ENCODE data around the gene MCCC2. TPM values are rescaled to one million over a fixed set of nuclear protein-coding genes. Genes with fewer than 3 reads are reported as not detected.

Gene MCCC2
- total and polyA plus RNA-seq, 10 of the 15 experiments (the other 5 are each of a cell fraction or from before 2014, with no cell fraction given): 22.2 to 106 (median 77.7) TPM

DNA sequence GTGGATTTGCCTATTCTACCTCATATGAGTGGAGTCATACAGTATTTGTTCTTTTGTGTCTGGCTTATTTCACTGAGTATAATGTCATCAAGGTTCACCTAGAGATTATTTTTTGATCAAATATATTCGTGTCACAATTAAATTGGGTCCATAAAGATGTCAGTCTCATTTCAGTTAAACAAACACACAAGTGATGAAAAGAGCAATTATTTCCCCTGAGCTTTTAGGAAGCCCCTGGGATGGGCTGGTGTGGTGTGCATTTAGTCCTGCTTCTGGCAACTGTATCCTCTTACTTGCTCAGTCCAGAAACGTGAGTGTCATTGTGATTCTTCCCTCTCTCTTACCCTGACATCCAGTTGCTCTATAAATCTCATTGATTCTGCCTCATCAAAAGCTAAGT, 79.2 kb downstream of the MCCC2 start (continued):
- no peak for TF ChIP-seq MEF2B (IDR thresholded peaks at IDR 0.05; ENCODE audit: partially characterized antibody, poor library complexity, severe bottlenecking)

DNA sequence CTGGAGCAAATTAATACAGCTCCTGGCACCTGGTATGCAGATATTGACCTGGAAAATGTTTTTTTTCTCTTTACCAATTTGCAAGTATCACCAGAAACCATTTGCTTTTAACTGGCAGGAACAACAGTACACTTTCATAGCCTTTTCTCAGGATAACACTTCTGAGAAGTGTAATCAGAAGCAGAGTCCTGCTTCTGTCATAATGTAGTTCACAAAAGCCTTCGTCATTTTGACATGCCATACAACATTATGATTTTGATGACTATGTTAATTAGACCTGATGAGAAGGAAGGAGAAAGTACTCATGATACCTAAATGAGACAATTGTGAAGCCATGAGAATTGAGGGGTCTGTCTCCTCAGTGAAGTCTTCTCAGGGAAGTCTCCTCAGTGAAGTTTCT, 90.8 kb downstream of the MCCC2 start:
- Histone ChIP-seq H3K4me2 (ENCODE audit: control insufficient read depth, insufficient read depth) (no peak overlapping the region), H4K20me1 (ENCODE audit: control insufficient read depth, insufficient read depth) (no peaks in the 10 kb centered on the region), H3K9me3 (replicated peaks; ENCODE audit: control insufficient read depth, insufficient read depth, low read length) (no peaks in the 10 kb centered on the region), H3K27ac (ENCODE audit: control insufficient read depth, insufficient read depth) (no peak overlapping the region), H3K9ac (ENCODE audit: control insufficient read depth, insufficient read depth, low read length) (no peak overlapping the region), H3K36me3 (ENCODE audit: control insufficient read depth in 2 of 2, insufficient read depth in 2 of 2, low read length in 1 of 2) (no peaks in the 10 kb centered on the region), H3K79me2 (ENCODE audit: control insufficient read depth, insufficient read depth, low read length) (no peaks in the 10 kb centered on the region), H2AFZ (ENCODE audit: control insufficient read depth, low read depth, low read length) (no peak overlapping the region), H3K27me3 (replicated peaks in 1 of 2; ENCODE audit: control insufficient read depth in 2 of 2, insufficient read depth in 2 of 2, low read length in 1 of 2) (peaks cover 0 to 4% of the 10 kb centered on the region in 2 experiments; a peak in 1 of 4 replicates), H3K4me3 (no peak overlapping the region), H3K4me1 (ENCODE audit: control insufficient read depth, insufficient read depth, low read length) (no peaks in the 10 kb centered on the region)
- no peak for TF ChIP-seq NBN (IDR thresholded peaks at IDR 0.05)
- no peak for TF ChIP-seq POLR2AphosphoS2 (IDR thresholded peaks at IDR 0.05; ENCODE audit: low read depth, low read length)
- no peak for TF ChIP-seq SUPT20H (IDR thresholded peaks at IDR 0.05; ENCODE audit: borderline replicate concordance, control insufficient read depth, low read depth, low read length)
- TF ChIP-seq, protein P1, sequence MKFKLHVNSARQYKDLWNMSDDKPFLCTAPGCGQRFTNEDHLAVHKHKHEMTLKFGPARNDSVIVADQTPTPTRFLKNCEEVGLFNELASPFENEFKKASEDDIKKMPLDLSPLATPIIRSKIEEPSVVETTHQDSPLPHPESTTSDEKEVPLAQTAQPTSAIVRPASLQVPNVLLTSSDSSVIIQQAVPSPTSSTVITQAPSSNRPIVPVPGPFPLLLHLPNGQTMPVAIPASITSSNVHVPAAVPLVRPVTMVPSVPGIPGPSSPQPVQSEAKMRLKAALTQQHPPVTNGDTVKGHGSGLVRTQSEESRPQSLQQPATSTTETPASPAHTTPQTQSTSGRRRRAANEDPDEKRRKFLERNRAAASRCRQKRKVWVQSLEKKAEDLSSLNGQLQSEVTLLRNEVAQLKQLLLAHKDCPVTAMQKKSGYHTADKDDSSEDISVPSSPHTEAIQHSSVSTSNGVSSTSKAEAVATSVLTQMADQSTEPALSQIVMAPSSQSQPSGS (IDR thresholded peaks at IDR 0.05; ENCODE audit: low read length): no peak
- intact Hi-C loops (cut with micrococcal nuclease; ENCODE audit: unreplicated experiment): no loop called here
- 29% methylated on average over 1 of the region's 1 CpG for WGBS (ENCODE audit: insufficient coverage, insufficient replicate concordance, low lambda C conversion rate, missing lambda C conversion rate)
- no TSS peak for BruUV-seq (replicated peaks)
- CTCF ChIA-PET: no interaction called here
- RAD21 ChIA-PET (ENCODE audit: unreplicated experiment): no interaction called here
- ATAC-seq: no peak
- DNase-seq (ENCODE audit: low read depth, low spot score): no peak
- in situ Hi-C loops (cut with MboI): no loop called here
- POLR2A ChIA-PET: no interaction called here
- no peak for FAIRE-seq
- SMC1A ChIA-PET (ENCODE audit: uncharacterized antibody, unreplicated experiment): interaction anchor here (0.8 kb wide), 1 partner anchor 115 kb away, joined by 3 read pairs; no protein-coding TSS in a partner anchor
